ENCODE measurements around the gene PHLDA2.

The PHLDA2 gene

DNA sequence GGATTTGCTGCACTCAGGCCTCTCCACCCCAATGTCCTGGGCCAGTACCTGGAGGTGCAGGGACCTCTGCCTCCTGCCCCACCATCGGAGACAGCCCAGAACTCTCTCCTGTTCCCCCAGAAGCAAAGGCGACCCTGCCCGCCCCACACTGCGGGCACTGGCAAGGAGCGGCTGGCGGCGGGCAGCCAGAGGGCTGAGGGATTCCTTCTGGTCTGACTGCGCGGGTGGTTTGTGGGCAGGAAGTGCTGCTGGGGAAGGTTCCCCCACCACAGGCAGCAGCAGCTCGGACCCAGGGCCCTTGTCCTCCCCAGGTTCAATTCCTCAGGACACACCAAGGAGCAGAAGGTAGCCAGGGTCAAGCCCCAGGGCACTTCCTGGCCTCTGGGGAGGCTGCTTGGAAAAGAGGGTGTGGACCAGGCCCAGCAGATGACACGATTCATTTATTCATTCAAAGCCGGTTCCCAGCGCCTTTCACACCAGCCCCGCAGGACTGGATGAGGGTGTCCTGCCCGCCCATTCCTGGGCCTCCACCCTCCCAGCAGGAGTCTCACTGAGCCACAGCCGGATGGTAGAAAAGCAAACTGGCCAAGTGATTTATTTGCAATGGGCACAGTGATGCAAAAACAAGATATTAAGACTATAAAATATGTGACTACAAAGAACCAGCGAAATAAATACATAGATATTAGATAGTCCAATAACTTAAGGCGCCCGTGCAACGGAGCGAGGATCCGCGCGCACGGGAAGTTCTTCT lies 1.2 kb downstream of the PHLDA2 start:
- no peak for DNase-seq

- DNase-seq, result no peak
Measured at GRCh38 chr11:2927121-2927800, 2.0 kb downstream of the PHLDA2 start.

DNA sequence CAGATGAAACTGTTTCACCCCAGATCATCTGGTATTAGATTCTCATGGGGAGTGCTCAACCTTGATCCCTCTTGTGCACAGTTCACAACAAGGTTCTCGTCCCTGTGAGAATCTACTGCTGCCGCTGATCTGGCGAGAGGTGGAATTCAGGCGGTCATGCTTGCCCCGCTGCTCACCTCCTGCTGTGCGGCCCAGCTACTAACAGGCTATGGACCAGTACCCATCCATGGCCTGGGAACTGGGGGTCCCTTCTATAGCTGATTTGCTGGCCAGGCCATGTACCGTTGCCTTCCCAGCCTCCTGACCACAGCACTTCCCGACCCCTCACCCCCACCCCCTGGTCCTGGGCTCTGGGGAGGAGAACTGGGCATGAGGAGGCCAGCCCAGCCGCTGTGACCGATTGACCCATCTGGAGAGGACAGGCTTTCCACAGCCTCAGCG lies 2.6 kb downstream of the PHLDA2 start:
- no peak for DNase-seq

- DNase-seq, result no peak
Measured at GRCh38 chr11:2924821-2925675, 4.2 kb downstream of the PHLDA2 start.

GRCh38 chr11:2924381-2924780 lies 4.8 kb downstream of the PHLDA2 start:
- DNase-seq, result no peak

DNA sequence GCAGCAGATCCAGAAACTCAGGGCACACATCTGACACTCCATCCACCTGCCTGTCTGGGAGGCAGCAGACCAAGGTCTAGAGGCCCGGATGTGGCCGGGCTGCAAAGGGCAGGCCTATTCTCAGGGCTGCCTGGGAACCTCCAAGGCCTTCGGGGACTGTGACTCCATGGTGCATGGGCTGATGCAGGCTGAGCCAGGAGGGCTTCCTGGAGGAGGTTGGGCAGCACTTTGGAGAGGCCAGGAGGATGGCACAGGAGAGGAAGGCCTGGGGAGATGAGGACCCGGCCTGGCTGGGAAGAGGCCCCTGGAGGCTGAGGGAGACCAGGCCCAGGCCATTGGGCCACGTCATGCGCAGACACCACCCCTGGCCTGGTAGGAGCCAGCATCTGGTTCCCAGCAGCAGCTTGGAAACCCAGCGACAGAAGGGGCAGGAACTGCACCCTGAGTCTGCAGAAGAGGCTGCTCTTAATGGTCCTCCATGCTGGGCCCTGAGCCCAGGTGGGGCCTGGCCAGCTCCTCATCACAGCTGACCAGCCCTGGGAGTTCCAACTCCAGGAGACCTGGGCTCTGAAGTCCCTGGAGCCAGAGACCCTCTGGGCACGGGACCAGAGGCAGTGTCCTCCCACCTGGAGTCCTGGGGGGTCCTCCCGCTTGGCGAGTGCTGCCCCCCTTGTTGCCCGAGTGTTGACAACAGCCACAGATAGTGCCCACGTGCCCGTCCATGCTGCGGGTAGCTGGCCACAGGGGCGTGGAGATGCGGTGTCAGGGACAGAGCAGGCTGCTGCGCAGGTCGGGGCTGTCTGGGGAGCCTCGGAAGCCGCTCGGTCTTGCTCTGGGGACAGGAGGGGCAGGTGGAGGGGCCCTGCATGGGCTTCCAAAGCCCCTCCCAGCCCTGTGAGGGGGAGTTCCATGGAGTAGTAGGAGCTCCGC lies 5.5 kb downstream of the PHLDA2 start:
- no peak for DNase-seq

GRCh38 chr11:2922655-2923054 lies 6.6 kb downstream of the PHLDA2 start:
- no peak for DNase-seq

- no peak for DNase-seq
Measured at GRCh38 chr11:2921742-2922493, 7.3 kb downstream of the PHLDA2 start.

- DNase-seq, result no peak
Measured at GRCh38 chr11:2921261-2921660, 8.0 kb downstream of the PHLDA2 start.

DNA sequence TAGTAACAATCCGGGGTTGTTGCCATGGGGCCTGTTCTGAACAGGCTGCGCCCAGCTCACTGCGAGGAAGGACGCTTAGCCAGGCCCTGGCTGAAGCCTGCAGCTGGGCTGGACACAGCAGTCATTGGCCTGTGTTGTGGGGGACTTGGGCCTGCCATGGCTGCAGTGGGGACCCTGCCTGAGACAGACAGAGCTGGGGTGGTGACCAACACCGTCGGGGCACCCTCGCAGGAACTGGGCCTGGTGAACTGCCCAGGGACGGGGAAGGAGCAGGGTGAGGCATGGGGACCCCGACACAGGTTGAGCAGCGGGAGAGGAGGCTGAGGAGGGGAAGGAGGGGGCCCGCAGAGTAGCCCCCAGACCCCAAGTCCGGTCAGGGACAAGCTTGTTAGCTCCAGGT lies 8.9 kb downstream of the PHLDA2 start:
- no peak for DNase-seq

DNA sequence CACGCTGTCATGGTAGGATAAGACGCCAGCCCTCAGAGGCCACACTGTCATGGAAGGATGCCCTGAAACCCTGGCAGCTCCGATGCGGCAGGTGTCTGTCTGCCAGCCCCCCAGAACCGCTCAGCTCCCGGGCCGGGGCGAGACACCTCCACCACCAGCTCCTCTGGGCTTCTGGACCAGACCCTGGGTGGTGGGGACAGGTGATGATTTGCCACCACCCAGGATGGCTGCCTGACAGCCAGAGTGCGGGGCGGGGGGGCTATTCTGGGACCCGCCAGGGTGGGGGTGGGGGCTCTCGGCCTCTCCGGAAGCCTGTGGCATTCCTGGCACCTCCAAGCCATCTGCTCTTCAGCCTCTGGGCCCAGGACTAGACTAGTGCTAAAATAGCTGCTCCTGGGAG lies 9.4 kb downstream of the PHLDA2 start:
- no peak for DNase-seq

DNA sequence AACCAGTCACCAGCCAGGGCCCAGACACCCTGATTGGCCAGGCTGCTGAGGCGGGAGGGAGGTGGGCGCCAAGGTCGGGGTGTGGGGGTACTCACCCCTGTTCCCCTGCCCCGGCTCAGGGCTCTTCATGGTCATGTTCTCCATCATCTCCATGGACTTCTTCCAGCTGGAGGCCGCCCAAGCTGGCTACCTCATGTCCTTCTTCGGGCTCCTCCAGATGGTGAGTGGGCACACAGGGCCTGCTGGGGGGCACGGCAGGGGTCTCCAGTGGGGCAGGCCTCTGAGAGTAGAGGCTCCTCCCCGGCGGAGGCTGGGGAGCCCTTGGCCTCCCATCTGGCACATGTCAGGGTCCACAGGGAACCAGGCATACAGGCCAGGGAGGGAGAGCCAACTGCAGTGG lies 10.0 kb downstream of the PHLDA2 start:
- no peak for DNase-seq

DNA sequence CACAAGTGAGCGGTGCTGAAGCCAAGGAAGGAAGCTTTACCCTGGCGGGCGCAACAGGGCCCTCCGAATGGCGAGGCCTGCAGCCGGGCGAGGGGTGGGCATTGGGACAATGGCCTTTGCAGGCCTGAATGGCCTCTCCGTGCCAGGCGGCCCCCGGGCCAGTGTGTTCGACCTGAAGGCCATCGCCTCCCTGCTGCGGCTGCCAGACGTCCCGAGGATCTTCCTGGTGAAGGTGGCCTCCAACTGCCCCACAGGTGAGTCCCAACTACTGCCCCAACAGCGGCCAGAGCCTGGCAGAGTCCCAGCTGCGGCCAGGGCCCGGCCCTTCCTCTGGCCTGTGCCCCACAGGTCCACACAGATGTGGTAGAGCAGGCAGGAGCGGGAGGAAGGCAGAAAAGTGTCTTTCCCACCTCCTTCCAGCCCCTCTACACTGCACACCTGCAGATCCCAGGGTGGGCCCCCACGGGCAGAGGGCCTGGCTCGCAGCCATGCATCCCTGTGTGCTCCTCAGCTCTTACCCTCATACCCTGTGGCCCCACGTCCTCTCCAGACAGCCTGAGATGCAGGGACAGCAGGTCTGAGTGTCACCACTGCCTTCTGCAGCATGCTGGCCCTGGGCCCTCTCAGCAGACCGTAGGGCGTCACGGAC lies 11.3 kb downstream of the PHLDA2 start:
- DNase-seq, result no peak

DNA sequence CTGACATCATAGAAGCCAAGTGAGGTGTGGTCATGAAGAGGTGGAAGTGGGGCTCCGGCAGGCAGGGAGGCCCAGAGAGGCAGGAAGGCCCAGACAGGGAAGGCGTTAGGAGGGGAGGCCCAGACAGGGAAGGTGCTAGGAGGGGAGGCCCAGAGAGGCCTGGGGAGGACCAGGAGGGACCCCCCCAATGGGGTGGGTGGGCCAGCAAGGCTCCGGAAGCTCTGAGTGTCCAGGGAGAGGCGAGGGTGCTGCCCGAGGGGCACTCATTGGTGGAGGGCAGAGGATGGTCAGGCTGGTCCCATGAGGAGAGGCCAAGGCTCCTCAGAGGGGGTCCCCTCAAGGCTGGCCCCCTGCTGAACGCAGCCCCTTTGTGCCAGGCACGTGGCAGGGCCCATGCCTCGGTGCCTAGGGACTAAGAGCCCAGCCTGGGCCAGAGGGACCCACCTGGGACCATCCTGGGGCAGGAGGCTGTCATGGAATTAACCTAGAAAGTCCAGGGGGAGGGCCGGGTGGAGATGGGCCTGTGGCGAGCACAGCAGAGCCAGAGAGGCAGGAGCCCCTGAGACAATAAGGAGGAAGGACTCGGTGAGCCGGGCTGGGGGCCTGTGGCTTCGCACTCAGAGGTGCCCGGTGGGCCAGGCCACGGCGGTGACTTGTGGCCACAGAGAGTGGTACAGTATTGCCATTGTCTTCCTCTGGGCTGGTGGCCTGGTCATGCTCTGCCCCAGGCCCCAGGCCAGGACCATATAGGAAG lies 12.2 kb downstream of the PHLDA2 start:
- DNase-seq, result no peak

DNA sequence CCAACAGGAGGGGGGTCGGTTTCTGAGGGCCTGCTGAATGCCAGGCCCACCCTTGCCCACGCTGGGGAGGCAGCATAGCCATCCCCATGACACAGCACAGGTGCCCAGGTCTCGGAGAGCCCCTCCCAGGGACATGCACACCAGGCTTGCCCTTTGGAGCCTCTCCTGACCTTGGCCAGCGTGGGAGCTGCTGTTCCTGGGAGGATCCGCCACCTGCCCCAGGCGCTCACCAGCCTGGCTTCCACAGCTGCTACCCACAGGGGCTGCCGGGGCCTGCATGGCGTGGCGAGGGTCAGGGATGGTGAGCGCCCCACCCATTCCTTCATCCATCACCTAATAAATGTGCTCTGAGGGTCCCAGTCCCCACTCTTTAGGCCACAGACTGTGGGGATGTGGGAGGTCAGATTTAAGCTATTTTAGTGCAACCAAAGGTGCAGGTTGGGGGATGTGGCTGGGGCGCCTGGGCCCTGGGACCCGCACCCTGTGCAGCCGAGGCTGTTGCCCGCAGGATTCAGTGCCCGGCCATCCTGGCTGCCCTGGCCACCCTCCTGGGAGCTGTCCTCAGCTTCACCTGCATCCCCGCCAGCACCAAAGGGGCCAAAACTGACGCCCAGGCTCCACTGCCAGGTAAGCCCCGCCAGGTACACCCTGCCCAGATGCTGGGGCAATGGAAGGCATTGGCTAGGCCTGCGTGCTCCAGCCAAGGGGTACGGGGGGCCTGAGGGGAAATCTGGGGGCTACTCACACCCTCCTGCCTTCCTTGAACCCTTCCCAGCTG lies 12.9 kb downstream of the PHLDA2 start:
- no peak for DNase-seq

DNA sequence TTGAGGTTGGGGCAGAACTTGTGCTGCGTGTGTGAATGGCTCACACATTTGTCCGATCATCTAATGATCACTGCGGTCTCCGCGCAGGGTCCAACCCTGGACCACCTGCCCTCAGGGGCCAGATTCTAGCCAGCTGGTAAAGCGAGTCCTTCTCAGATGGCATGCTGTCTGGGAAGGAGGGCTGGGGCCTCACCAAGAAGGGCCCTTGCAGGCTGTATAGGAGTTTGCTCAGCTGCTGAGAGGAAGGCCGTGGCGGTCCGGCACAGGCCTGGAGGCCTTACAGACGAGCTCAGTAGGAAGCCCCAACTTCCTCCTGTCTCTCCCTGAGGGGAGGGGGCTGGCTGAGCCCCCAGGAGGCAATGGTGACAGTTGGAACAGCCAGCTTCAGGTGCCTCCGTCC lies 13.7 kb downstream of the PHLDA2 start:
- DNase-seq, result no peak

DNA sequence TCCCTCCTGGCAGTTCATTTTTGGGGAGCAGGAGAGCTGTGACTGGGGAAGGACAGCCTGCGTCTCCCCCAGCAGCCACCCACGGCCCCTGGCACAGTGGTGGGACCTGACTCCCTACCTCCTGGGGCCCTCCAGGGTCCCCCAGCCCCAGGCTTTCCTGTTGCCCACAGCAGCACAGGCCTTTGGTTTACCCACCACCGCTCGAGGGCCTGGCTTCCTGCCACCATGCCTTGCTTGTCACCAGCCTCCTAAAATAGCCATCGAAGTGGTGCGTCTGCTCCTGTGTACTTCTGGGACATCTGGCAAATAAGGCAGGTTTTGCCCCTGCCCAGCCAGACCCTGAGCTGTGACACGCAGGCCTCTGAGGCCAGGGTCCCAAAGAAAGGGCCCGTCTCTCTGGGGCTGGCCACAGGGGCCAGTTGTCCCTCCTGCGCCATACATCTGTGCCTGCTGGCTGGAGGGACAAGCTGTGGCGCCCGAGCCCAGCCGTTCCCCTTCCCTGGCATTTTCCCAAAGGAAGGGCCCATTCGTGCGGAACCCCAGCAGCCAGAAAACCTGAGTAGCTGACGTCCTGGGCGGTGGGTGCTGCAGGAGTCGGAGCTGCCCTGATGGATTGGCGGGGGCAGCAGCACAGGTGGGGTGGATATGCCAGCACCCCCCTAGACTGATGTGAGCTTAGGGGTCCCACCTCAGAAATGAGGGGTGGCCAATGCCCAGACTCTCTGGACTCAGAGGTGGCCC lies 14.6 kb downstream of the PHLDA2 start:
- DNase-seq, result no peak

DNA sequence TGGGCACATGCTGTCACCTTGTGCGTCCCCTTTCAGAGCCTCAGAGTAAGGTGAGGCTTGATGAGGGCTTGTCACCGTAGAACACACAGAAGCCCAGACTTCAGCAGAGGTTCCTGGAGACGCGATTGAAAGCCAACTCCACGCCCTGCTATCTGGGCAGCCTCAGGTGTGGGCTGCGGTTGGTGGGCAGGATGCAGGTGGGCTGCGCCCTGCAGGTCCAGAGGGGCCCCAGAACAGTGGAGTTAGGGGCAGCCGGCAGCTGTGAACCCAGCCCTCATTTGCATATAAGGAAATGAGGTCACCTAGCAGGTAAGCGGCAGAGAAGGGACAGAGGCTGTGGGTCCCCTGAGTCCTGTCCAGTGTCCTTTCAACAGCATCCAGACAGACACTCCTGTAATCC lies 15.4 kb downstream of the PHLDA2 start:
- DNase-seq, result no peak

DNA sequence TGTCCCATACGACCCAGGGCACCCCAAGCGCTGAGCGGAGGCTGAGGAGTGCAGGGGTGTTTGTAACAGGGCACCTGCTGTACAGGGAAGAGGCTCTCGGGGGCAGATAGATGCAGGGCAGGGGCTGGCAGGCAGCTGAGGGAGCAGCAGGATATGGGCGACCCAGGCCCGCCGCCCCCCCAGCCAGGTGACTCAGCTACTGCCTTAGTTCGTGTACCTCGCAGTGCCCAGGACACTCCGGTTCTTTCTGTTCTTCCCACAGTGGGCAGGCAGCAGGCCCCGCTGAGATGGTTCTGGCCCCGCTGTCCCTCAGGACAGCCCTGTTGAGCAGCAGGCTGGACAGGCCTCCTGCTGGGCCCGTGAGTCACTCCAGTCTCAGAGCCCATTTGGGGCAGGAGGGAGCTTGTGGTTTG lies 16.2 kb downstream of the PHLDA2 start:
- DNase-seq, result no peak
